K562 (cell line): ENCODE measurements around the gene PXDC1. TPM values are rescaled to one million over a fixed set of nuclear protein-coding genes. Genes with fewer than 3 reads are reported as not detected.

ENCODE experiments used
- JUN ChIP-seq, 2 experiments: sonication (generic) in 1 of 2; formaldehyde crosslinking in 1 of 2; IDR thresholded peaks; 2 replicates each; pipeline versions ENCODE4 v1.6.1 to v1.8.0; 2012 to 2022; ENCODE audit warnings: borderline replicate concordance in 2 of 2, mild to moderate bottlenecking in 2 of 2, improper control_type of control experiment in 1 of 2, low read depth in 1 of 2, low read length in 1 of 2, missing genetic modification reagents in 1 of 2
- MEIS2 ChIP-seq: fragments of 450-650 bp; IDR thresholded peaks from 2 replicates; pipeline ENCODE4 v1.6.1; 2014; ENCODE audit warnings: mild to moderate bottlenecking; ENCODE audit not compliant: partially characterized antibody
- PHTF2 ChIP-seq: fragments of 250-450 bp; sonication (Bioruptor Pico); IDR thresholded peaks from 2 replicates; pipeline ENCODE4 v1.5.0; 2021; ENCODE audit warnings: mild to moderate bottlenecking
- SMC3 ChIP-seq: conservative IDR thresholded peaks from 2 replicates; pipeline ENCODE4 v1.6.1; 2011; ENCODE audit warnings: low read depth, low read length, improper control_type of control experiment; ENCODE audit not compliant: insufficient read depth
- ZNF124 ChIP-seq: sonication (generic); formaldehyde crosslinking; IDR thresholded peaks from 2 replicates; pipeline ENCODE4 v1.8.1; 2022; ENCODE audit warnings: missing genetic modification reagents
- polyA plus RNA-seq, 8 experiments: library from polyadenylated mRNA; depleted of rRNA in 4 of 8; stranded (reverse) in 5 of 8; unstranded in 3 of 8; fragments of >200 nt; fragmentation: Nextera tagmentation in 2 of 8; fragmentation: Illumina TruSeq in 1 of 8; extraction: Ambion mirVana in 2 of 8; extraction: Trizol in 1 of 8; gene quantifications; 2 replicates each; pipeline versions ENCODE4 v1.2.1 to v1.2.3, GENCODE V29; 2011 to 2014; ENCODE audit warnings: inconsistent platforms in 1 of 8, missing spikeins in 1 of 8
- total RNA-seq, 7 experiments: library from RNA; depleted of rRNA in 6 of 7; stranded (reverse); fragments of >200 nt in 6 of 7; fragmentation: Illumina TruSeq in 2 of 7; extraction: Trizol in 2 of 7; gene quantifications; 2 replicates each; pipeline versions ENCODE4 v1.2.1 to v1.2.3, GENCODE V29; 2011 to 2021; ENCODE audit warnings: low replicate concordance in 1 of 7
- TF ChIP-seq, protein P1 (sequence below), 2 experiments: fragments of 450-650 bp; IDR thresholded peaks; 2 replicates each; pipeline ENCODE4 v1.6.1; 2016; ENCODE audit warnings: mild to moderate bottlenecking in 2 of 2, borderline replicate concordance in 1 of 2, low read depth in 1 of 2, moderate library complexity in 1 of 2

The PXDC1 gene
- total and polyA plus RNA-seq, 9 of the 15 experiments (the other 6 are each of a cell fraction or from before 2014, with no cell fraction given), result 0.09 to 0.33 (median 0.16) TPM; not detected in 5

DNA sequence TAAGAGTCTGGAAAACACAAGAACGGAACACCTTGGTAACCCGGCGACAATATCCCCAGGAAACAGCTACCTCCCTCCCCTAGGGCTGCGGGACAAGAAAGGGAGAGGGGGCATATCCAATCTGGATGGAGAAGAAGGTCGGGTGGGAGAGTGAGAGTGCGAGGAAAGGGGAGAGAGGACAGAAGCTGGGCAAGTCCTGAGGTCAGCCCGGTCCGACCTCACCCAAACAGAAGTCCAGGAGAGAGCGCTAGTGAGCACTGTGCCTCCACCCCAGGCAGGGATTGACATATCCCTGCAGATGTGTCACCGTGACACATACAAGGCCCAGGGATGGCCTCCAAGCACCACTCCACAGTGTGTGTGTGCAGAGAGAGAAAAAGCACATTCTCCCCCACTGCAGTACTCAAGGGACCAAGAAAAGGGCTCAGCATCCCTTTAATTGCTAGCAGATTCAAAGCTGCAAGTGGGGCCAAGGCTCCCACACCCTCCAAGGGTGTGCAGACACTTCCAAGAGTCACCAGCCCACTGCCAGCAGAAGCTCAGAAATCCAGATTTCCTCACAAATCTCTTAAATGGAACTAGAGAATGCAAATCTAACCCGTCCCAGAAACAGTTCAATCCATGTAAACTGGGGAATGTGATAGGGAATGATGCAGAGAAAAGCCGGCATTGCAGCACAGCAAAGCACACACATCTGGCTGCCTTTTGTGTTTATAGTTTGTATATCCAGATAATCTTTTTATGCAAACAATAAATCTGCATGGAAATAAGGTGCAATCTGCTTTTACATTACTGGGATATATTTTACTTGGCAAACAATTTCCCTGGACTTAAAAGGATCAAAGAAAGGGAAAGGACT lies 3.1 kb downstream of the PXDC1 start (continued):
- TF ChIP-seq MEIS2 (peak; percentile 47), JUN (IDR thresholded peaks at IDR 0.05; ENCODE audit: borderline replicate concordance, low read depth, low read length) (peak; percentile 44; the same call in 1 of the 2 replicates), JUN (CRISPR knock-in tag; IDR thresholded peaks at IDR 0.05; ENCODE audit: borderline replicate concordance) (no peak), SMC3 (peak; percentile 93), PHTF2 (CRISPR knock-in tag) (no peak), ZNF124 (no peak)
- TF ChIP-seq, protein P1, sequence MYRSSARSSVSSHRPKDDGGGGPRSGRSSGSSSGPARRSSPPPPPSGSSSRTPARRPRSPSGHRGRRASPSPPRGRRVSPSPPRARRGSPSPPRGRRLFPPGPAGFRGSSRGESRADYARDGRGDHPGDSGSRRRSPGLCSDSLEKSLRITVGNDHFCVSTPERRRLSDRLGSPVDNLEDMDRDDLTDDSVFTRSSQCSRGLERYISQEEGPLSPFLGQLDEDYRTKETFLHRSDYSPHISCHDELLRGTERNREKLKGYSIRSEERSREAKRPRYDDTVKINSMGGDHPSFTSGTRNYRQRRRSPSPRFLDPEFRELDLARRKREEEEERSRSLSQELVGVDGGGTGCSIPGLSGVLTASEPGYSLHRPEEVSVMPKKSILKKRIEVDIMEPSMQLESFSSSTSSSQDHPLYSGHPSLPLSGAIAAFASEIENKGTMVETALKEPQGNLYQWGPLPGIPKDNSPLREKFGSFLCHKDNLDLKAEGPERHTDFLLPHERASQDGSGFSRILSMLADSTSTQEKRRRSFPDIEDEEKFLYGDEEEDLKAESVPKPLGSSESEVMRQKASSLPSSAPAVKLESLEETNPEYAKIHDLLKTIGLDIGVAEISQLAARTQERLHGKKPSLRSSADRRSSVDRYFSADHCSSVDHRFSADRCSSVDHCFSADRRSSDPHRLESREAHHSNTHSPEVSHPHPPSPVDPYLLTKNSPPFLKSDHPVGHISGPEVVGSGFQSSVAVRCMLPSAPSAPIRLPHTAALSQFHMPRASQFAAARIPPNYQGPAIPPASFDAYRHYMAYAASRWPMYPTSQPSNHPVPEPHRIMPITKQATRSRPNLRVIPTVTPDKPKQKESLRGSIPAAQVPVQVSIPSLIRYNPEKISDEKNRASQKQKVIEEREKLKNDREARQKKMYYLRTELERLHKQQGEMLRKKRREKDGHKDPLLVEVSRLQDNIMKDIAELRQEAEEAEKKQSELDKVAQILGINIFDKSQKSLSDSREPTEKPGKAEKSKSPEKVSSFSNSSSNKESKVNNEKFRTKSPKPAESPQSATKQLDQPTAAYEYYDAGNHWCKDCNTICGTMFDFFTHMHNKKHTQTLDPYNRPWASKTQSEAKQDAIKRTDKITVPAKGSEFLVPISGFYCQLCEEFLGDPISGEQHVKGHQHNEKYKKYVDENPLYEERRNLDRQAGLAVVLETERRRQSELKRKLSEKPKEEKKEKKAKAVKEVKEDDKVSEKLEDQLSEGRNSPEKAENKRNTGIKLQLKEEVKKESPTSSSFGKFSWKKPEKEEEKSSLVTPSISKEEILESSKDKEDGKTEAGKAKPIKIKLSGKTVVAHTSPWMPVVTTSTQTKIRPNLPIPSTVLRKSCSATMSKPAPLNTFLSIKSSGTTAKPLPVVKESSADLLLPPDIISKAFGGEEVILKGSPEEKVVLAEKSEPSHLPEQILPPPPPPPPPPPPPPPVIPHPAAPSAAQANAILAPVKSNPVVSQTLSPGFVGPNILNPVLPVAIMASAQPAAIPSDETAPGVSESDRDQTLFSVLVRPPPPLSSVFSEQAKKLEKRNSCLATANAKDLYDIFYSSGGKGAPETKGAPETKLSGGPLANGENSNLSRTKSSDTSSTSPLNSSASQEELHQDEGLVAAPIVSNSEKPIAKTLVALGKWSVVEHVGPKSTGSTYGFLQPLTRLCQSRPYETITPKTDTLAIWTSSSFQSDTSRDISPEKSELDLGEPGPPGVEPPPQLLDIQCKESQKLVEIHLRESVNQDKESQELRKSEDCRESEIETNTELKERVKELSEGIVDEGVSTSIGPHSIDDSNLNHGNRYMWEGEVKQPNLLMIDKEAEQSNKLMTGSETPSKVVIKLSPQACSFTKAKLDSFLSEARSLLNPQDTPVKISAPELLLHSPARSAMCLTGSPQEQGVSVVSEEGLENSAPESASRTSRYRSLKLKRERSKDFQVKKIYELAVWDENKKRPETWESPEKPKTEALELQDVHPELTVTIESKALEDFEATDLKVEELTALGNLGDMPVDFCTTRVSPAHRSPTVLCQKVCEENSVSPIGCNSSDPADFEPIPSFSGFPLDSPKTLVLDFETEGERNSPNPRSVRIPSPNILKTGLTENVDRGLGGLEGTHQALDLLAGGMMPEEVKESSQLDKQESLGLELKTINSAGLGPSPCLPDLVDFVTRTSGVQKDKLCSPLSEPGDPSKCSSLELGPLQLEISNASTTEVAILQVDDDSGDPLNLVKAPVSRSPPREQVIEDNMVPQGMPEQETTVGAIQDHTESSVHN (IDR thresholded peaks at IDR 0.05; ENCODE audit: borderline replicate concordance in 1 of 2, low read depth in 1 of 2), result no peak
